ENCODE data around the gene SEMA3G.

The SEMA3G gene

DNA sequence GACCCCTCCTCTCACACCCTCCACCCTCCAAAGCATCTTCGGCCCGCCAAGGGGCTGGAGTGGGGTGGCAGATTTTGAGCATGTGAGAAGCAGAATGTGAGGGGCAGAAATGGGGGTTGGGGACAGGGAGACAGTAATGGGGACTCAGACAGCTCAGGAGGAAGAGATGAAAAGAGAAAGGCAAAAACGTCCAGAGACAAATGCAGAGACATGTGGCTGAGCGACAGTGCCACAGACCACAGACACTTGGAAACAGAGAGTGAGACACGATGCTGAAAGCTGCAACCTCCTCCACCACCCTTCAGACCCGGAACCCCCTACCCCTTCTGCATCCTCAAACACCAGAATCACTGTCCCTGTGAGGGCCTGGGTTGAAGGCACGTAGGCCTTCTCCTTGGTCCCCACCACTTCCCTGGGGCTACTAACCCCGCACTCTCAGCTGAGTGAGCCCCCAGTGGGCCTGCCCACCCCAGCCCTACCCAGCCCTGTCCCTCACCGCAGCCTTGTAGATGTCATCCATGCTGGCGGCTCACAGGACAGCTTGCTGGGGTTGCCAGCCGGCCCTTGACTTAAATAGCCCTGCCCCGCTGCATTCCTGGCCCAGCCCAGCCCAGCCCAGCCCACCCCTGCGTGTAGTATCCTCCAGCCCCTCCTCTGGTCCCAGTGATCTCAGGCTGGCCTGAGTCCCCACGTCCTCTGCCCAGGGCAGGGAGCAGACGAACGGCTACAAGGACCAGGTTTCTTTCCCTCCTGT lies 8.8 kb upstream of the SEMA3G start, which contains the start of gene TNNC1:
TNNC1 (minus strand) TSS at position 546 of the 754 bp plus-strand sequence; CDS start at position 520, 26 bp downstream.
- DNase-seq (ENCODE audit: low spot score), result no peak

GRCh38 chr3:52452570-52453221 lies 7.8 kb upstream of the SEMA3G start:
- DNase-seq (ENCODE audit: low spot score), result no peak

DNA sequence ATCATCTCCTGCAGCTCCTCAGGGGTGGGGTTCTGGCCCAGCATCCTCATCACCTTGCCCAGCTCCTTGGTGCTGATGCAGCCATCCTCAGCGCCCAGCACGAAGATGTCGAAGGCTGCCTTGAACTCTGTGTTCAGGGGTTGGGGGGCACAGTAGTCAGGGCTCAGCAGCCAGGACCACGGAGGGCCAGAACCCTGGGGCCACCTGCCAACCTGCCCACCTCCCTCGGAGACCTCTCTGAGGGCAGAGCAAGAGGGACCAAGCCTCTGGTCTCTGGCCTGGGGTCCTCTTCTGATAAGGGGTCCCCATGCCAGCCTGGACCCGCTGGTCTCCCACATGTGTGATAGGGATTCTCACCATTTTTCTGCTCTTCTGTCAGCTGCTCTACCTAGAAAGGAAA lies 7.2 kb upstream of the SEMA3G start:
- no peak for DNase-seq (ENCODE audit: low spot score)

- no peak for DNase-seq (ENCODE audit: low spot score)
Observed at GRCh38 chr3:52451237-52452083, 6.6 kb upstream of the SEMA3G start.

- no peak for DNase-seq (ENCODE audit: low spot score)
Observed at GRCh38 chr3:52450489-52451236, 5.8 kb upstream of the SEMA3G start.

- DNase-seq (ENCODE audit: low spot score), result no peak
Observed at GRCh38 chr3:52447512-52448355, 2.8 kb upstream of the SEMA3G start.

- peak; percentile 77 for DNase-seq (ENCODE audit: low spot score)
Observed at GRCh38 chr3:52446631-52447511, 2.0 kb upstream of the SEMA3G start.

GRCh38 chr3:52446042-52446441 lies 1.1 kb upstream of the SEMA3G start:
- DNase-seq (ENCODE audit: low spot score), result no peak

- no peak for DNase-seq (ENCODE audit: low spot score)
Observed at GRCh38 chr3:52443791-52444687, 864 bp downstream of the SEMA3G start.

GRCh38 chr3:52443268-52443610 lies 1.7 kb downstream of the SEMA3G start:
- no peak for DNase-seq (ENCODE audit: low spot score)

- no peak for DNase-seq (ENCODE audit: low spot score)
Observed at GRCh38 chr3:52442409-52443267, 2.3 kb downstream of the SEMA3G start.

DNA sequence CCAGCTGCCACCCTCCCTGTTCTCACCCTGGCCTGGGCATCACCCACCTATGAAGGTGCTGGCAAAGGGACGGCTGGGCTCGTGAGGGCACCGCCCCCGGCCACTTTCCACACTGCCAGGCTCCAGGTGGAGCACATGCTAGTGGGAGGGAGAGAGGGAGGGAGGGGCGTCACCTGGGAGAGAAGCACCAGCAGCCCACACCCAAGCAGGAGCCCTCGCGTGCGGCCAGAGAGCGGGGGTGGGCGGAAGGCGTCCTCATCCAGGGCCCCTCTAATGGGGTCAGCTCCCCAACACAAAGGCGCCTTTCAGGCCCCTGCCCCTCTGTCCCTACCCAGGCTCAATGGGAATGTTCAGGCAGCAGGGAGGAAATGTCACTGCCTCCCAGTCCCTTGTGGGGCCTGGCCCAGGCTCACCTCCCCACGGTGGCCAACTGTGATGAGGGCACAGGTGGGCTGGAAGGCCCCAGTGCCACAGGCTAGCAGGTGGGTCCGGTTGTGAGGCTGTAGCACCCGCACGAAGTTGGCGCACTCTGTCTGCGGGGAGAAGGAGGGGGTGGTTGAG lies 3.1 kb downstream of the SEMA3G start:
- no peak for DNase-seq (ENCODE audit: low spot score)

DNA sequence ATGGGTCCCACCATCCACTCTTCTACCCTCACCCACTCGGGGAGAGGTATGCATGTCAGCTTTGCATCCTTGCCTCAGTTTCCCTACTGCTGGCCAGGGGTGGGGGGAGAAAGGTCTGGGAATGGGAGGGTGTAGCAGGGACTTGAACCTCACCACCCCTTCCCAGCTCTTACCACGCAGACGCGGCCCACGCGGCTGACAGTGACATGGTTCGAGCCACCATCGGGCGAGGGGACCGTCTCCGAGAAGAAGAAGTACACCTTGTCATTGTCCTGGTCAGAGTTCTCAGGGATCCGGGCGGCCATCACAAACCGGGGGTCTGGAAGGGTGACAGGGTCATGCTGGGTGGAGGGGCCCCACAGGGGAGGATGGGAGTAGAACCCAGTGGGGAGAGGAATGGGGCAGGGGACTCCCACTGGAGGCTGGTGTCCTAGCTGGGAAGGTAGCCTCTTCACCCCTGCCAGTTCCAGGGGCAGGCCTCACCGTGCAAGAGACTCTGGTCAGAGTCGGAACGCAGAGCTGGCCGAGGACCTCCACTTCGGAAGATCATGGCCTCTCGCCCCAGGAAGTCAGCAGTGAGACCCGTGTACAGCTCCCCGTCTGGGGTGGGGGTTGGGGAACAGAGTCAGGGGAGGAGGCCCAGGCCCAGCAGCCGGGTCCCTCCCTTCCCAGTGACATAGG lies 3.7 kb downstream of the SEMA3G start:
- no peak for DNase-seq (ENCODE audit: low spot score)

DNA sequence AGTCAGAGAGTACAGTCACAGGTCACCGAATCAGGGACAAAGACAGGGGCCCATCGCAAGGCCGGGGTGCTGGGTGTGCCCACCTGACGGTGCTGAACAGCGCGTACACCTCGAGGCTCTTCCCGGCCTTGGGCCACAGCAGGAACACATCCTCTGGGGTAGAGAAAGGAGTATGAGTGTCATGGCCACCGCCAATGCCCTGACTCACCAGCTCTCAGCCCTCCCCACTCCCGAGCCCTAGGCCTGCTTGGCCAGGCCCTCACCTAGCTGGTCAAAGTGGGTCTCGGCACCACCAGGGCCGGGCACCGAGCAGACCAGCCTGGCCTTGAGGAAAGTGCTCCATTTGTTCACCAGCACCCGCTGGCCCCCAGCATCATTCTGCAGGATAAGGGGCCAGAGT lies 4.2 kb downstream of the SEMA3G start:
- DNase-seq (ENCODE audit: low spot score), result no peak

GRCh38 chr3:52440249-52440551 lies 4.7 kb downstream of the SEMA3G start:
- no peak for DNase-seq (ENCODE audit: low spot score)

DNA sequence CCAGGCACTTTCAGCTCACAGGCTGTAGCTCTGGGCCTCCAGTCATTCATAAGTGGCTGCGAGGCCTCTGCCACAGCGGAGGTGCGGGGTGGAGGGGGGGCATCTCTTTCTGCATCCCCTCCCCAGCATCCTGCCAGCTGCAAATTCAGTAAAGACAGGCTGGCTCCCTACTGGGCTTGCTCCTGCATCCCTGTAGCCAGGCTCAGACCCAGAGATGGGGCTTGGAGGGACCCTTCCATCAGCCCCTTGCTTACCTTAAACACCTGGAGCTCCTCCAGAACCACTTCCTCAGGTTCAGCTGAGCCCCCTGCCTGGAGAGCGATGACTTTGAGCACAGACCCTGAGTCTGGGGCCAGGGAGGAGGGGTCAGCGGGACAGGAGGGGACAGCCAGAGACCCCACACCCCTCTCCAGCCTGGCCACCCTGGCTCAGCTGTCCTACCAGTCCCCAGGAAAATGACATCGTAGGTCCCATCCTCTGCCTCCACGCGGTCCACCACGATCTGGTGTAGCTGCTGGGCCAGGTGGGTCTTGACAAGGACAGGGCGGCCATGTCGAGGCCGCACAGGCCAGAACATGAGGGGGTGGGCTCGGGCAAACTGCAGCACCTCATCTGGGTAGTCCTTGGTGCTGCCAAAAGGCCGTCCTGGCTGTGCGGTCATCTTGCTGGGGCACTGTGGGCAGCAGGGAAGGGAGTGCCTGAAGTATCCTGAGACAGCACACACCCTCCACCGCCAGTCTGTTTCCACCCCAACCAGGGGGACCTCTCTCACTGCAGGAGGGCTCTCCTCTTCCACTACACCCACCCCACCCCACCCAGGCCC lies 5.3 kb downstream of the SEMA3G start:
- DNase-seq (ENCODE audit: low spot score), result no peak
